HUES48 (cell line): Measurements from ENCODE around the gene NTN1.

Source experiments
- H3K27ac ChIP-seq: one replicate; pipeline ENCODE4 v1.7.0; 2013; ENCODE audit warnings: low read depth, low read length, inconsistent platforms
- H3K27me3 ChIP-seq: 2 replicates; pipeline ENCODE4 v1.6.1; 2013; ENCODE audit warnings: mild to moderate bottlenecking, low read length; ENCODE audit not compliant: control insufficient read depth, insufficient read depth
- H3K36me3 ChIP-seq: 2 replicates; pipeline ENCODE4 v1.6.1; 2013; ENCODE audit warnings: low read length; ENCODE audit not compliant: control insufficient read depth, insufficient read depth
- H3K4me1 ChIP-seq: 2 replicates; pipeline ENCODE4 v1.6.1; 2013; ENCODE audit warnings: mild to moderate bottlenecking, low read length; ENCODE audit not compliant: control insufficient read depth, insufficient read depth
- H3K4me3 ChIP-seq: 2 replicates; pipeline ENCODE4 v1.5.1; 2013; ENCODE audit warnings: mild to moderate bottlenecking, low read depth, low read length
- H3K9ac ChIP-seq: 2 replicates; pipeline ENCODE4 v1.6.1; 2013; ENCODE audit warnings: mild to moderate bottlenecking, low read depth, low read length, moderate library complexity
- H3K9me3 ChIP-seq: 2 replicates; pipeline ENCODE4 v1.6.1; 2013; ENCODE audit warnings: low read length; ENCODE audit not compliant: control insufficient read depth, insufficient read depth

NTN1 gene

DNA sequence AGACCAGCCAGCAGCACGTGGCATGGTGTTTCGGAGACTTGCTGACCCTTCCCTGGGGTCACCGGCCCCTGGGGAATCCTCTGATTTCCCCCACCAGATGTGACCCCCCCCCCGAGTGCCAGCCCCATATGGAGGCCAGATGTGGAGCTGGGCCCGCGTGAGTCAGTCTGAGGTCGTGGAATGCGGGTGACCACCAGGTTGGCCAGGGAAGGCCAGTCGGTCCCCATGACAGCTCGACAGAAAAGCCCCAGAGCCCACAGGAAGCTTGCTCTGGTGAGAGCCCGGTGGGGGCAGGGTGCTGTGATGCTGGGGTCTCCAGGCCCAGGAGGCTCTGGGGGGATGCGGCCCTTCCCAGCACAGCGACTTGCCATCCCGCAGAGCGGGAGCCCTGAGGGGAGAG is 209.0 kb downstream of the NTN1 start:
- Histone ChIP-seq H3K4me3 (no peak overlapping the region), H3K9me3 (no peaks in the 10 kb centered on the region), H3K4me1 (no peaks in the 10 kb centered on the region; the same call in 1 of the 2 replicates), H3K36me3 (no peaks in the 10 kb centered on the region), H3K9ac (no peak overlapping the region), H3K27ac (no peak overlapping the region), H3K27me3 (no peaks in the 10 kb centered on the region)

DNA sequence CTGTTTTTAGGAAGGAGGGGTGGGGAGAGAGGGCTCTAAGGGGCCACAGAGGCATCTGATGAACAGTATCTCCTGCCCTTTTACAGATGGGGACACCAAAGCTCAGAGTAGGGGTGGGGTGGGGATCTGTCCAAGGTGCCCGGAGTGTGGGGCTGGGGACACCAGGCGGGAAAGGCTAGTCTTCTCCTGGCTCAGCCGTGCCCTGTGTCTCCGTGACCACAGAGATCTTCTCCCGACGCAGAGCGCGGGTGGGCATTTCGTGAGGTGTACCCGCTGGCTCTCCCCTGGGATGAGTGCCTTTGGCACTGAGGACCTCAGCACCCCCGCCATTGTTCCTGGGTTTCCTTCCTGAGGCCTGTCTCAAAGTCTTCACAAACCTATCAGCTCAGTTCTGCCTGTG is 209.6 kb downstream of the NTN1 start:
- Histone ChIP-seq H3K36me3 (no peaks in the 10 kb centered on the region), H3K27ac (no peak overlapping the region), H3K4me1 (no peaks in the 10 kb centered on the region; the same call in 1 of the 2 replicates), H3K27me3 (no peaks in the 10 kb centered on the region), H3K9ac (no peak overlapping the region), H3K9me3 (no peaks in the 10 kb centered on the region), H3K4me3 (no peak overlapping the region)

GRCh38 chr17:9231449-9232154 is 210.3 kb downstream of the NTN1 start:
- no peak overlapping the region for H3K27ac ChIP-seq
- no peak overlapping the region for H3K9ac ChIP-seq
- no peaks in the 10 kb centered on the region for H3K36me3 ChIP-seq
- no peaks in the 10 kb centered on the region for H3K27me3 ChIP-seq
- H3K4me3 ChIP-seq = no peak overlapping the region
- H3K4me1 ChIP-seq = no peaks in the 10 kb centered on the region; the same call in 1 of the 2 replicates
- no peaks in the 10 kb centered on the region for H3K9me3 ChIP-seq

DNA sequence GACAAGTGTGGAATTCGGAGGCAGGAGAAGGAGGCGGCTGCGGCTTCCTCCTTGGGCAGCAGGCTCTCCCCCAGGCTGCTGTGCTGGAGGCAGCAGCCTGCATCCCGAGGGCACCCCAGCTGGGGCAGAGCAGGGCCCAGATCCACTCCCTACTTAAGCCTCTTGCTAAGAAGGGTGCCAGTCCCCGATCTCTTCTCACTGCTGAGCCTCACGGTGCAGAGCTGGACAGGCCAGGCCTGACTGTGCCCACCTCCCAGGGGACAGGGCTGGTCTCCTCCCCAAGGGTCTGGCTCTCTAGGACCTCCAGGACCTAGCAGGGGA is 210.8 kb downstream of the NTN1 start:
- Histone ChIP-seq H3K36me3 (no peaks in the 10 kb centered on the region), H3K27ac (no peak overlapping the region), H3K9ac (no peak overlapping the region), H3K27me3 (no peaks in the 10 kb centered on the region), H3K4me3 (no peak overlapping the region), H3K9me3 (no peaks in the 10 kb centered on the region), H3K4me1 (no peaks in the 10 kb centered on the region)

- Histone ChIP-seq H3K4me1 (no peaks in the 10 kb centered on the region), H3K27me3 (no peaks in the 10 kb centered on the region), H3K9ac (no peak overlapping the region), H3K9me3 (no peaks in the 10 kb centered on the region), H3K36me3 (no peaks in the 10 kb centered on the region), H3K4me3 (no peak overlapping the region), H3K27ac (no peak overlapping the region)
Observed at GRCh38 chr17:9232591-9233270, 211.4 kb downstream of the NTN1 start.

GRCh38 chr17:9233271-9233599 is 211.9 kb downstream of the NTN1 start:
- H3K36me3 ChIP-seq = no peaks in the 10 kb centered on the region
- no peak overlapping the region for H3K27ac ChIP-seq
- no peak overlapping the region for H3K4me3 ChIP-seq
- no peaks in the 10 kb centered on the region for H3K4me1 ChIP-seq
- H3K9me3 ChIP-seq = no peaks in the 10 kb centered on the region
- no peak overlapping the region for H3K9ac ChIP-seq
- H3K27me3 ChIP-seq = no peaks in the 10 kb centered on the region

DNA sequence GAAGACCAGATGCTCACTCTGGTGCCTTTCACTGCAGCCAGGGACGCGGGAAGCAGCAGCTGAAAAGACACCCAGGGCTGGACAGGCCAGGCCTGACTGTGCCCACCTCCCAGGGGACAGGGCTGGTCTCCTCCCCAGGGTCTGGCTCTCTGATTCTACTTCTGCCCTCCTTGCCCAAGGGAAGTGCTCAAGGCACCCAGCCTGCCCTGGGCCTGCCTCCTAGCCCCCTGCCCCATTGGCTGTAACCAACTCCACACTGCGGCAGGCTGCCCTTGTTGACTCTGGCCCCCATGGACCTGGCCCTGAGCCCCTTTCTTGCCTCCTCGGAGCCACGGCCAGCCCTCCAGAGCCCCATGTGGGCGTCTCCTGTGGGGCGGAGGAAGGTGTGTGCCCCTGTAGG is 212.5 kb downstream of the NTN1 start:
- no peak overlapping the region for H3K27ac ChIP-seq
- no peak overlapping the region for H3K9ac ChIP-seq
- H3K4me3 ChIP-seq = no peak overlapping the region
- H3K9me3 ChIP-seq = no peaks in the 10 kb centered on the region
- peaks cover 4% of the 10 kb centered on the region for H3K27me3 ChIP-seq
- no peaks in the 10 kb centered on the region for H3K4me1 ChIP-seq
- no peaks in the 10 kb centered on the region for H3K36me3 ChIP-seq

DNA sequence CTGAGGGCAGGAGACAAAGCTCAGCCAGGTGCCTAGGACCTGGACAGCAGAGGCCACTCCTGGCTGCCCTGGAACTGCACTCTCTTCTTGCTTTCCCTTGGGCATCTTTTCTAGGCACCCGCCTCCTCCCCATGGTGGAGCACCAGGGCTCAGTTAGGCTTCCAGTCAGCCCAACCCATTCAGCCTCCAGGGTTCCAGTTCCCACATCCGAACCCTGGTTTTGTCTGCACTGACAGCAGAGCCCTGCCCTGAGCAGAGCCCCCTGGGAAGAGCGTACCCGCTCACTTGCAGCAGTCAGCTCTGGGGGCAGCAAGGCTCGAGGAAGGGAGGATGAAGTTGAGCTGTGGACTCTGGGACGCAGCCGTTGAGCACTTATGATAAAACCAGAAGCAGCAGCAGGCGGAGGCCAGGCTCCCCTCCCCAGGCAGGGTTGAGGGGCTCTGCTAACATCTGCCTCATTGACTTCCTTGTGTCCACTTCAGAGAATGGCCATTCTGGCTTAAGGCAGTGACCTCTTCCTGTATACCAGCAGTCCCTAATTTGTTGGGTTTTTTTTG is 213.2 kb downstream of the NTN1 start:
- Histone ChIP-seq H3K27ac (no peak overlapping the region), H3K36me3 (no peaks in the 10 kb centered on the region), H3K9me3 (no peaks in the 10 kb centered on the region), H3K27me3 (peaks cover 10% of the 10 kb centered on the region), H3K9ac (no peak overlapping the region), H3K4me1 (peaks cover 6% of the 10 kb centered on the region; the same call in 1 of the 2 replicates), H3K4me3 (no peak overlapping the region)

DNA sequence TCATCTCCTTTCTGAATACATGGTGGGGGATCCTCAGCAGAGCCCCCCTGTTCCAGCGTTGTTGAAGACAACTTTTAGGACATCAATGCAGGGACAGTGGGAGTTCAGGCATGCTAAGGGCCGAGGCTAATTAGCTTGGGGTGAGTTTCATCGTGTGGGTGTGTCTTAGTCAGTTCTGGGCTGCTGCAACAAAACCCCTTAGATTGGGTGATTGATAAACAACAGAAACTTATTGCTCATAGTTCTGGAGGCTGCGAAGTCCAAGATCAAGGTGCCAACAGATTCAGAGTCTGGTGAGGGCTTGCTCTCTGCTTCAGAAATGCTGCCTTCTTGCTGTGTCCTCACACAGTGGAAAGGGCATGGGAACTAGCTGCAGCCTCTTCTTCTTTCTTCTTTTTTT is 214.0 kb downstream of the NTN1 start:
- no peaks in the 10 kb centered on the region for H3K36me3 ChIP-seq
- H3K27me3 ChIP-seq = peaks cover 10% of the 10 kb centered on the region
- H3K27ac ChIP-seq = no peak overlapping the region
- no peak overlapping the region for H3K9ac ChIP-seq
- H3K9me3 ChIP-seq = no peaks in the 10 kb centered on the region
- H3K4me3 ChIP-seq = no peak overlapping the region
- H3K4me1 ChIP-seq = peaks cover 9% of the 10 kb centered on the region; the same call in 1 of the 2 replicates

- Histone ChIP-seq H3K9me3 (no peaks in the 10 kb centered on the region), H3K4me3 (no peak overlapping the region), H3K4me1 (peaks cover 18% of the 10 kb centered on the region), H3K9ac (no peak overlapping the region), H3K36me3 (no peaks in the 10 kb centered on the region), H3K27me3 (peaks cover 10% of the 10 kb centered on the region), H3K27ac (no peak overlapping the region)
Observed at GRCh38 chr17:9236286-9237052, 215.2 kb downstream of the NTN1 start.

- no peak overlapping the region for H3K4me3 ChIP-seq
- no peak overlapping the region for H3K27ac ChIP-seq
- H3K4me1 ChIP-seq = peaks cover 18% of the 10 kb centered on the region
- no peak overlapping the region for H3K9ac ChIP-seq
- no peaks in the 10 kb centered on the region for H3K36me3 ChIP-seq
- peaks cover 10% of the 10 kb centered on the region for H3K27me3 ChIP-seq
- H3K9me3 ChIP-seq = no peaks in the 10 kb centered on the region
Observed at GRCh38 chr17:9237053-9237410, 215.7 kb downstream of the NTN1 start.
